GM12878 (cell line): ENCODE results near the gene KLHL1. TPM values are rescaled to one million over a fixed set of nuclear protein-coding genes. Genes with fewer than 3 reads are reported as not detected.

ENCODE experiments used
- ATAC-seq: fragments of 200-7000 bp; cut with Tn5 transposase; 3 replicates; pipeline ENCODE4 v1.9.1; 2020; ENCODE audit warnings: mild to moderate bottlenecking, moderate library complexity
- BruUV-seq: library from RNA; stranded (reverse); fragments of 400-500 nt; replicated peaks from 2 replicates; lab custom pipeline; 2021; lab: Mats Ljungman, UMichigan
- CTCF ChIA-PET: fragments of 300-600 bp; sonication (Branson Sonifier 250); formaldehyde crosslinking; extraction: SDS; loops from one replicate; lab custom pipeline; 2021; ENCODE audit warnings: inconsistent platforms; lab: Yijun Ruan, JAX
- POLR2A ChIA-PET: fragments of 350-600 bp; formaldehyde crosslinking; extraction: SDS; loops from one replicate; lab custom pipeline; 2021; ENCODE audit warnings: inconsistent platforms; lab: Charles Lee
- RAD21 ChIA-PET: fragments of 300-600 bp; sonication (Branson Sonifier 250); formaldehyde crosslinking; loops from one replicate; lab custom pipeline; 2023; ENCODE audit warnings: antibody characterized with exemption; ENCODE audit not compliant: unreplicated experiment; lab: Charles Lee
- SMC1A ChIA-PET: fragments of 300-600 bp; sonication (Branson Sonifier 250); formaldehyde crosslinking; loops from one replicate; lab custom pipeline; 2023; ENCODE audit not compliant: unreplicated experiment, uncharacterized antibody; lab: Charles Lee
- DNase-seq: peaks from one replicate; pipeline ENCODE4 v3.0.0-alpha.2; 2011; ENCODE audit warnings: low read depth, low spot score
- FAIRE-seq: peaks from 3 replicates; lab custom pipeline; 2011; peaks lifted over from hg19 to GRCh38; lab: Jason Lieb, UNC
- H2AFZ ChIP-seq: 2 replicates; pipeline ENCODE4 v1.6.0; 2011; ENCODE audit warnings: low read depth, low read length, control low read depth; ENCODE audit not compliant: control insufficient read depth
- H3K27ac ChIP-seq: 2 replicates; pipeline ENCODE4 v1.5.1; 2011; ENCODE audit warnings: control low read depth; ENCODE audit not compliant: control insufficient read depth, insufficient read depth
- H3K27me3 ChIP-seq, 2 experiments: replicated peaks in 1 of 2; 2 replicates each; pipeline versions ENCODE4 v1.6.0 to v1.6.1; 2011; ENCODE audit warnings: low read length in 1 of 2; ENCODE audit not compliant: control insufficient read depth in 2 of 2, insufficient read depth in 2 of 2
- H3K36me3 ChIP-seq, 2 experiments: 2 replicates each; pipeline ENCODE4 v1.5.1; 2011; ENCODE audit warnings: low read length in 1 of 2; ENCODE audit not compliant: control insufficient read depth in 2 of 2, insufficient read depth in 2 of 2
- H3K4me1 ChIP-seq: 2 replicates; pipeline ENCODE4 v1.6.1; 2011; ENCODE audit warnings: mild to moderate bottlenecking, low read length, moderate library complexity, mixed read lengths; ENCODE audit not compliant: control insufficient read depth, insufficient read depth
- H3K4me2 ChIP-seq: 2 replicates; pipeline ENCODE4 v1.6.0; 2011; ENCODE audit warnings: control low read depth; ENCODE audit not compliant: control insufficient read depth, insufficient read depth
- H3K4me3 ChIP-seq: fragments of 200-600 bp; sonication (generic); 2 replicates; pipeline ENCODE4 v1.5.1; 2016
- H3K79me2 ChIP-seq: 2 replicates; pipeline ENCODE4 v1.6.0; 2011; ENCODE audit warnings: low read length; ENCODE audit not compliant: control insufficient read depth, insufficient read depth
- H3K9ac ChIP-seq: 2 replicates; pipeline ENCODE4 v1.8.0; 2011; ENCODE audit warnings: low read length, control low read depth, mixed read lengths; ENCODE audit not compliant: control insufficient read depth, insufficient read depth
- H3K9me3 ChIP-seq: replicated peaks from 3 replicates; pipeline ENCODE4 v1.5.1; 2011; ENCODE audit warnings: mild to moderate bottlenecking, low read length; ENCODE audit not compliant: control insufficient read depth, insufficient read depth
- H4K20me1 ChIP-seq: 2 replicates; pipeline ENCODE4 v1.6.0; 2011; ENCODE audit not compliant: control insufficient read depth, insufficient read depth
- BACH1 ChIP-seq: fragments of 450-650 bp; IDR thresholded peaks from 2 replicates; pipeline ENCODE4 v1.6.1; 2017; ENCODE audit warnings: mild to moderate bottlenecking, borderline replicate concordance
- DPF2 ChIP-seq: fragments of 450-650 bp; IDR thresholded peaks from 2 replicates; pipeline ENCODE4 v1.6.1; 2017; ENCODE audit warnings: mild to moderate bottlenecking
- IKZF2 ChIP-seq, 2 experiments: fragments of 450-650 bp; IDR thresholded peaks; 2 replicates each; pipeline ENCODE4 v1.6.1; 2017; ENCODE audit warnings: mild to moderate bottlenecking in 2 of 2, moderate library complexity in 2 of 2
- LARP7 ChIP-seq: fragments of 450-650 bp; IDR thresholded peaks from 2 replicates; pipeline ENCODE4 v1.6.1; 2017; ENCODE audit warnings: mild to moderate bottlenecking
- MEF2B ChIP-seq: fragments of 450-650 bp; IDR thresholded peaks from 2 replicates; pipeline ENCODE4 v1.6.1; 2018; ENCODE audit warnings: mild to moderate bottlenecking, moderate library complexity; ENCODE audit not compliant: partially characterized antibody, poor library complexity, severe bottlenecking
- NFYA ChIP-seq: IDR thresholded peaks from 2 replicates; pipeline ENCODE4 v1.6.1; 2011; ENCODE audit warnings: low read depth, mild to moderate bottlenecking, low read length, improper control_type of control experiment, borderline replicate concordance
- NR2C2 ChIP-seq: IDR thresholded peaks from 2 replicates; pipeline ENCODE4 v1.6.1; 2011; ENCODE audit warnings: borderline replicate concordance, low read depth; ENCODE audit not compliant: control insufficient read depth, insufficient read length
- NRF1 ChIP-seq: conservative IDR thresholded peaks from 2 replicates; pipeline ENCODE4 v1.6.1; 2011; ENCODE audit warnings: mild to moderate bottlenecking, low read depth, low read length, improper control_type of control experiment
- PML ChIP-seq: IDR thresholded peaks from 2 replicates; pipeline ENCODE4 v1.6.1; 2012; ENCODE audit warnings: low read length, inconsistent platforms
- POLR2A ChIP-seq: IDR thresholded peaks from 2 replicates; pipeline ENCODE4 v1.6.1; 2011; ENCODE audit warnings: low read depth, mild to moderate bottlenecking, low read length
- PRDM15 ChIP-seq: fragments of 450-650 bp; formaldehyde crosslinking; IDR thresholded peaks from 2 replicates; pipeline ENCODE4 v1.4.0; 2020; ENCODE audit warnings: mild to moderate bottlenecking, moderate library complexity
- RAD21 ChIP-seq: IDR thresholded peaks from 2 replicates; pipeline ENCODE4 v1.6.1; 2011; ENCODE audit warnings: mild to moderate bottlenecking, low read depth, low read length, moderate library complexity; ENCODE audit not compliant: insufficient read depth
- RAD51 ChIP-seq: fragments of 450-650 bp; IDR thresholded peaks from 2 replicates; pipeline ENCODE4 v1.6.1; 2016; ENCODE audit warnings: moderate library complexity, mild to moderate bottlenecking, inconsistent platforms
- RELA ChIP-seq: fragments of 450-650 bp; IDR thresholded peaks from 2 replicates; pipeline ENCODE4 v1.8.0; 2014; ENCODE audit warnings: borderline replicate concordance; ENCODE audit not compliant: partially characterized antibody
- SMARCA5 ChIP-seq: fragments of 450-650 bp; IDR thresholded peaks from 2 replicates; pipeline ENCODE4 v1.6.1; 2017; ENCODE audit warnings: mild to moderate bottlenecking
- SREBF1 ChIP-seq: IDR thresholded peaks from 2 replicates; pipeline ENCODE4 v1.6.1; 2012; ENCODE audit warnings: mild to moderate bottlenecking, low read length
- WGBS: methylation state at CpG from one replicate; pipeline ENCODE4 v1.1.6; 2016; ENCODE audit warnings: low lambda C conversion rate; ENCODE audit not compliant: insufficient replicate concordance, insufficient coverage; ENCODE audit errors: missing lambda C conversion rate; 5-methylcytosine and 5-hydroxymethylcytosine counted together
- in situ Hi-C: fragments of 300-500 bp; cut with MboI; formaldehyde crosslinking; loops from 9 replicates; pipeline ENCODE4 v1.14.3; 2018; ENCODE audit warnings: mixed read lengths
- intact Hi-C: fragments of 100-400 bp; cut with micrococcal nuclease; formaldehyde crosslinking; loops from one replicate; pipeline ENCODE4 v1.14.2; 2022; ENCODE audit not compliant: unreplicated experiment
- polyA plus RNA-seq, 11 experiments: library from polyadenylated mRNA; depleted of rRNA in 4 of 11; unstranded in 6 of 11; stranded (reverse) in 5 of 11; fragments of >200 nt; fragmentation: Nextera tagmentation in 4 of 11; fragmentation: Illumina TruSeq in 1 of 11; extraction: Ambion mirVana in 4 of 11; extraction: Trizol in 1 of 11; gene quantifications; 1 replicate in 1 of 11; 2 replicates in 10 of 11; pipeline versions ENCODE4 v1.2.1 to v1.2.3, GENCODE V29; 2011 to 2016; ENCODE audit warnings: inconsistent platforms in 2 of 11, missing spikeins in 2 of 11, low read depth in 1 of 11
- total RNA-seq, 4 experiments: library from RNA; depleted of rRNA in 3 of 4; stranded (reverse); fragments of >200 nt in 3 of 4; fragmentation: Illumina TruSeq in 1 of 4; extraction: Trizol in 1 of 4; gene quantifications; 2 replicates each; pipeline versions ENCODE4 v1.2.1 to v1.2.3, GENCODE V29; 2013 to 2021
- TF ChIP-seq, protein P1 (sequence below): IDR thresholded peaks from 2 replicates; pipeline ENCODE4 v1.6.1; 2012; ENCODE audit warnings: low read depth, low read length, improper control_type of control experiment
- TF ChIP-seq, protein P2 (sequence below): IDR thresholded peaks from 2 replicates; pipeline ENCODE4 v1.6.1; 2012; ENCODE audit warnings: low read depth, low read length, improper control_type of control experiment

The KLHL1 gene
- total and polyA plus RNA-seq, 10 of the 15 experiments (the other 5 are each of a cell fraction or from before 2014, with no cell fraction given), result 0.02 to 0.13 (median 0.05) TPM; not detected in 2

DNA sequence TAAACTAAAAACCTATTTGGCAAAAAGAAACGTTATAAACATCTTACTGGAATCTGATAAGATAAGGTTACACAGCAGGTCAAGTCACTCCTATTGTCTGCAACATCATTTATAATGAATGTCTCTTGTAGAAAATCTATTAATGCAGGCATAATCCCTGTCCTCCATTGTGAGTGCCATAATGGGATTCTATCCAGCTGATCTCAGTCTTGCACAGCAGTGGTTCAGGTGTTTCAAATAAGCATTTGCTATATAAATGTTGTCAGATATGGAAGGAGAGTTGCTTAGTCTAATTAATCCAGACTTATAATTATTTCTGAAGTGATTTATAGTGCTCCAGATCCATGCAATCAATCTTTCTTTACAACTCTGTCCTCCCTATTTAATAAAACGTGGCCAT lies 187.1 kb downstream of the KLHL1 start (continued):
- TF ChIP-seq, protein P1, sequence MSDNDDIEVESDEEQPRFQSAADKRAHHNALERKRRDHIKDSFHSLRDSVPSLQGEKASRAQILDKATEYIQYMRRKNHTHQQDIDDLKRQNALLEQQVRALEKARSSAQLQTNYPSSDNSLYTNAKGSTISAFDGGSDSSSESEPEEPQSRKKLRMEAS, result no peak
- TF ChIP-seq SMARCA5 (no peak), LARP7 (no peak), SREBF1 (no peak)

GRCh38 chr13:69912630-69913029 lies 195.6 kb downstream of the KLHL1 start:
- ChIA-PET POLR2A (no interaction called here), SMC1A (interaction anchor here (0.7 to 0.9 kb wide), 2 partner anchors 53 to 68 kb away, joined by 3 read pairs; no protein-coding TSS in a partner anchor), CTCF (no interaction called here), RAD21 (no interaction called here)
- in situ Hi-C loops, result no loop called here
- FAIRE-seq, result no peak
- ATAC-seq, result no peak
- Histone ChIP-seq H2AFZ (no peak overlapping the region), H3K9me3 (no peaks in the 10 kb centered on the region), H3K9ac (no peak overlapping the region), H3K36me3 (no peaks in the 10 kb centered on the region), H4K20me1 (no peaks in the 10 kb centered on the region), H3K4me1 (no peaks in the 10 kb centered on the region), H3K4me3 (no peak overlapping the region), H3K27ac (no peak overlapping the region), H3K79me2 (no peaks in the 10 kb centered on the region), H3K4me2 (no peak overlapping the region), H3K27me3 (no peaks in the 10 kb centered on the region)
- BruUV-seq, result no TSS peak
- intact Hi-C loops, result no loop called here
- 0% methylated on average over 2 of the region's 2 CpGs for WGBS
- no peak for DNase-seq
- TF ChIP-seq MEF2B (no peak), NRF1 (no peak), PRDM15 (no peak), BACH1 (no peak), RAD51 (no peak), NR2C2 (no peak), POLR2A (no peak), DPF2 (no peak), PML (no peak), NFYA (no peak), IKZF2 (IDR thresholded peaks at IDR 0.05) (no peak), RAD21 (no peak), RELA (no peak)
- TF ChIP-seq, protein P2, sequence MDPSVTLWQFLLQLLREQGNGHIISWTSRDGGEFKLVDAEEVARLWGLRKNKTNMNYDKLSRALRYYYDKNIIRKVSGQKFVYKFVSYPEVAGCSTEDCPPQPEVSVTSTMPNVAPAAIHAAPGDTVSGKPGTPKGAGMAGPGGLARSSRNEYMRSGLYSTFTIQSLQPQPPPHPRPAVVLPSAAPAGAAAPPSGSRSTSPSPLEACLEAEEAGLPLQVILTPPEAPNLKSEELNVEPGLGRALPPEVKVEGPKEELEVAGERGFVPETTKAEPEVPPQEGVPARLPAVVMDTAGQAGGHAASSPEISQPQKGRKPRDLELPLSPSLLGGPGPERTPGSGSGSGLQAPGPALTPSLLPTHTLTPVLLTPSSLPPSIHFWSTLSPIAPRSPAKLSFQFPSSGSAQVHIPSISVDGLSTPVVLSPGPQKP, result no peak
